Psoas muscle (tissue), 8 donors: Measurements from ENCODE around the gene SRP72. TPM values are rescaled to one million over a fixed set of nuclear protein-coding genes. Genes with fewer than 3 reads are reported as not detected.

Experiments
- ATAC-seq, 4 donors: fragments of 200-7000 bp; cut with Tn5 transposase; one replicate each; pipeline ENCODE4 v1.9.1; 2020; ENCODE audit warnings: moderate library complexity in 3 of 4, mild to moderate bottlenecking in 2 of 4
- DNase-seq, 2 donors: peaks; one replicate each; pipeline ENCODE4 v3.0.0-alpha.2; 2020
- H3K27ac ChIP-seq: fragments of 200-600 bp; one replicate; pipeline ENCODE4 v1.8.0; 2022
- H3K27me3 ChIP-seq, 3 donors: fragments of 200-600 bp in 1 of 3; one replicate each; pipeline versions ENCODE4 v1.6.1 to v1.8.0; 2013 to 2022; ENCODE audit warnings: low read length in 2 of 3, mild to moderate bottlenecking in 2 of 3, moderate library complexity in 1 of 3; ENCODE audit not compliant: insufficient read depth in 3 of 3
- H3K36me3 ChIP-seq, 2 donors: fragments of 200-600 bp in 1 of 2; one replicate each; pipeline versions ENCODE4 v1.6.1 to v1.8.0; 2013 to 2022; ENCODE audit warnings: low read depth in 1 of 2, mild to moderate bottlenecking in 1 of 2, moderate library complexity in 1 of 2; ENCODE audit not compliant: insufficient read depth in 1 of 2
- H3K4me1 ChIP-seq: fragments of 200-600 bp; one replicate; pipeline ENCODE4 v1.8.0; 2022
- H3K4me3 ChIP-seq: fragments of 200-600 bp; one replicate; pipeline ENCODE4 v1.8.0; 2022; ENCODE audit warnings: mild to moderate bottlenecking
- H3K9me3 ChIP-seq: fragments of 200-600 bp; one replicate; pipeline ENCODE4 v1.8.0; 2022
- WGBS, 3 donors: extraction: QIAGEN DNeasy Blood & Tissue Kit; methylation state at CpG; one replicate each; pipeline versions ENCODE4 v1.1.6 to v1.1.7; 2013; 5-methylcytosine and 5-hydroxymethylcytosine counted together
- intact Hi-C, 2 donors: fragments of 100-400 bp; cut with DNase I; formaldehyde crosslinking; loops; one replicate each; pipeline versions ENCODE4 v1.11.0 to v1.14.2; 2022
- polyA plus RNA-seq, 3 donors: library from polyadenylated mRNA; stranded (reverse); fragments of 200-250 nt; gene quantifications; one replicate each; pipeline ENCODE4 v1.2.3, GENCODE V29; 2013
- total RNA-seq, 4 donors: library from RNA; stranded (reverse); fragmentation: NEBNext Ultra II Directional in 2 of 4; extraction: Animal tissue kit (Norgen Biotek cat#: 25700) in 2 of 4; gene quantifications; one replicate each; pipeline versions ENCODE4 v1.2.1 to v1.2.4, GENCODE V29; 2021 to 2023
- TF ChIP-seq, protein P1 (sequence below): fragments of 200-600 bp; IDR thresholded peaks from one replicate; pipeline ENCODE4 v1.8.0; 2022; ENCODE audit warnings: antibody characterized with exemption
- donor health status: healthy with polysubstance abuse.
- donor health status: DM: no; HTN: no; CAD: no; lungs with moderate emphysema.
- donor health status: Bipolar disorder and iron deficiency.
- donor health status: healthy.
- donor health status: DM: yes; HTN: yes; CAD: no.
- donor health status: DM: no; HTN: no; CAD: no.
- donor health status: DM: no; HTN: no; CAD: no.
- donor health status: DM: yes; HTN: yes; CAD: no.

The SRP72 gene
- total and polyA plus RNA-seq, 7 donors = 32.7 to 68.0 (median 47.2) TPM

- no peak overlapping the region for H3K4me3 ChIP-seq
- H3K9me3 ChIP-seq = no peaks in the 10 kb centered on the region
- H3K4me1 ChIP-seq = peaks cover 3% of the 10 kb centered on the region
- TF ChIP-seq, protein P1, sequence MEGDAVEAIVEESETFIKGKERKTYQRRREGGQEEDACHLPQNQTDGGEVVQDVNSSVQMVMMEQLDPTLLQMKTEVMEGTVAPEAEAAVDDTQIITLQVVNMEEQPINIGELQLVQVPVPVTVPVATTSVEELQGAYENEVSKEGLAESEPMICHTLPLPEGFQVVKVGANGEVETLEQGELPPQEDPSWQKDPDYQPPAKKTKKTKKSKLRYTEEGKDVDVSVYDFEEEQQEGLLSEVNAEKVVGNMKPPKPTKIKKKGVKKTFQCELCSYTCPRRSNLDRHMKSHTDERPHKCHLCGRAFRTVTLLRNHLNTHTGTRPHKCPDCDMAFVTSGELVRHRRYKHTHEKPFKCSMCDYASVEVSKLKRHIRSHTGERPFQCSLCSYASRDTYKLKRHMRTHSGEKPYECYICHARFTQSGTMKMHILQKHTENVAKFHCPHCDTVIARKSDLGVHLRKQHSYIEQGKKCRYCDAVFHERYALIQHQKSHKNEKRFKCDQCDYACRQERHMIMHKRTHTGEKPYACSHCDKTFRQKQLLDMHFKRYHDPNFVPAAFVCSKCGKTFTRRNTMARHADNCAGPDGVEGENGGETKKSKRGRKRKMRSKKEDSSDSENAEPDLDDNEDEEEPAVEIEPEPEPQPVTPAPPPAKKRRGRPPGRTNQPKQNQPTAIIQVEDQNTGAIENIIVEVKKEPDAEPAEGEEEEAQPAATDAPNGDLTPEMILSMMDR = no peak
- 89 to 90% (median 90%) methylated on average over 4 of the region's 4 CpGs for WGBS, 3 donors
- no peaks in the 10 kb centered on the region for H3K27me3 ChIP-seq
- ATAC-seq (no peak), DNase-seq (no peak)
- no peak overlapping the region for H3K27ac ChIP-seq
- intact Hi-C loops = loop anchor here in 1 of 2 donors (5.0 kb wide), 1 partner anchor 104 kb away; the partner anchor contains the start of genes PAICS and PPAT
- H3K36me3 ChIP-seq = no peaks in the 10 kb centered on the region
Observed at GRCh38 chr4:56540826-56541225, 73.4 kb downstream of the SRP72 start.

DNA sequence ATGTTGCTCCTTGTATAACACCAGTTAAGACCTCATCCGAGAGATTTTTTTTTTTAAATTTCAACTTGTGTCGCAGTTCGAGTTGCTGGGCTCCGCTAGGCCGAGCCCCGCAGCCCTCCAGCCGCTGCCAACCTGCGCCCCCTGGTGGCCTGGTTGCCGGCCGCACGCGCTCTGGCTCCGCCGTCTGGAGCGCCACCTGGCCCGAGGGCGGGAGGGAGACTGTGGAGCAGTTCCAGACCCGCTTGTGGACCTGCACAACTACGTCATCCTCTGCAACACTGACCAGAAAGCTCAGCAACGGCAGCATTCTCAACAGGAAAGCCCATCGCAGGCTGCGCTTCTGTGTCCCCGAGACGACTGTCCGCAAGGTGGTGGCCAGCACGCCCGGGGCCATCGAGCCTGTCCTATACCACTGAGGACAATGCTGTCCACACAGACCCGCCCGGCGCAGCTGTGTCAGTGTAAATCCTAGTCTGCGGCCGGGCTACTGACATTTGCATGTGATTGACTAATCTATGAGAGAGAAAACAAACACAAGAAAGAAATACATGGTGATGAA, 77.2 kb downstream of the SRP72 start:
- Histone ChIP-seq H3K27ac (no peak overlapping the region), H3K4me3 (peak overlapping the region; percentile 59), H3K9me3 (no peaks in the 10 kb centered on the region), H3K27me3 (no peaks in the 10 kb centered on the region), H3K4me1 (peaks cover 3% of the 10 kb centered on the region), H3K36me3 (no peaks in the 10 kb centered on the region)
- DNase-seq = peak; percentile 84 to 89
- intact Hi-C loops = loop anchor here in 1 of 2 donors (5.0 kb wide), 1 partner anchor 107 kb away; the partner anchor contains the start of genes PAICS and PPAT
- peak; percentile 99 to 100 (median 100) for ATAC-seq
- WGBS, 3 donors = 2 to 3% (median 2%) methylated on average over 33 of the region's 33 CpGs
- TF ChIP-seq, protein P1 = peak; percentile 98

GRCh38 chr4:56550642-56551041, 83.2 kb downstream of the SRP72 start:
- Histone ChIP-seq H3K27ac (no peak overlapping the region), H3K9me3 (no peaks in the 10 kb centered on the region), H3K36me3 (no peaks in the 10 kb centered on the region), H3K4me1 (no peaks in the 10 kb centered on the region), H3K27me3 (no peaks in the 10 kb centered on the region), H3K4me3 (no peak overlapping the region)
- DNase-seq (no peak), ATAC-seq (no peak)
- 59 to 61% (median 60%) methylated on average over 8 of the region's 8 CpGs for WGBS, 3 donors
- intact Hi-C loops = no loop called here
- TF ChIP-seq, protein P1 = no peak

DNA sequence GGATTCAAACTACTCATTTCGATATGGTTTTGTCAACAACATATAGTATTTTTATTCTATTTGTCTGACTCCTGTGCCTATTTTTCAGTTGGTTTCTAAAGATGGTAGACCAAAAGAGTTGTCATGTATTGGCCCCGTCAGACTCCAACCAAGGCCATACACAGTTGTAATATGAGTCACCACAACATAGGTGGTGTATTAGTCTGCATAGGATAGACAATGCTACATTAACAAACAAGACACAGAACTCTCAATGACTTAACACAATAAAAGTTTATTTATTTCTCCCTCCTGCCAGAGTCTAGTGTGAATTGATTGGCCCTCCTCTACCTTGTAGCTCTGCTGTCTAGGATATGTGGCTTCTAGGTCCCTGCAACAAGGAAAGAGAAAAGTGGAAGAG, 84.1 kb downstream of the SRP72 start:
- Histone ChIP-seq H3K27me3 (no peaks in the 10 kb centered on the region), H3K36me3 (no peaks in the 10 kb centered on the region), H3K4me3 (no peak overlapping the region), H3K27ac (no peak overlapping the region), H3K9me3 (no peaks in the 10 kb centered on the region), H3K4me1 (no peaks in the 10 kb centered on the region)
- DNase-seq (no peak), ATAC-seq (no peak)
- intact Hi-C loops = no loop called here
- WGBS, 3 donors = 69 to 93% (median 90%) methylated on average over 2 of the region's 2 CpGs
- TF ChIP-seq, protein P1 = no peak

DNA sequence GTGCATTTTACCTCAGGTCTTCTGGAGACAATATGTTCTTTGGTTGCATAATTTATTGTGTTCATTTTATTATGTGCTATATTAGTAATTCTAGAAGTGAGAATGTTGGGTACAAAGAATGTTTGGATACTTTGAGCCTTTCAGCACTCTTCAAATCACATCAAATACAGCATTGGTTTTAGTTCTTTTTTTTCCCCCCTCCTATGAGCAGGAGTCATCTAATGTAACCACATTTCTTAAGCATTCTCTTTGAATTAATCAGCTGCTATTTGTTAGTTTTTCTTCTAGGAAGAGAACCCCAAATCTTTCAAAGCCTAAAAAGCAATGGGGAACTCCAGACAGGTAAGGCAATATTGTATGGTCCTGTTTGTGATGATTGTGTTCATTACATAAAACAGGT, 84.9 kb downstream of the SRP72 start:
- Histone ChIP-seq H3K36me3 (no peaks in the 10 kb centered on the region), H3K9me3 (no peaks in the 10 kb centered on the region), H3K27me3 (no peaks in the 10 kb centered on the region), H3K27ac (no peak overlapping the region), H3K4me1 (no peaks in the 10 kb centered on the region), H3K4me3 (no peak overlapping the region)
- intact Hi-C loops = no loop called here
- TF ChIP-seq, protein P1 = no peak
- DNase-seq (no peak), ATAC-seq (no peak)
